ENCODE results near the gene ARID1B.

ARID1B gene

GRCh38 chr6:157104803-157105202 is 327.6 kb downstream of the ARID1B start:
- Histone ChIP-seq H4K8ac (ENCODE audit: low read depth, low read length) (no peak overlapping the region), H3K4me3 (ENCODE audit: low read length in 2 of 2) (no peak overlapping the region), H3K27me3 (ENCODE audit: control insufficient read depth in 3 of 3, insufficient read depth in 3 of 3, low read depth in 1 of 3, low read length in 3 of 3) (no peaks in the 10 kb centered on the region), H3K36me3 (replicated peaks in 1 of 2; ENCODE audit: control insufficient read depth in 2 of 2, insufficient read depth in 2 of 2, low read length in 2 of 2) (peaks cover 0 to 8% of the 10 kb centered on the region in 2 donors), H3K9me3 (replicated peaks in 1 of 2; ENCODE audit: control insufficient read depth in 2 of 2, insufficient read depth in 1 of 2, low read depth in 1 of 2, low read length in 2 of 2) (peaks cover 0 to 2% of the 10 kb centered on the region in 2 donors), H3K9ac (ENCODE audit: low read depth, low read length, poor library complexity) (no peak overlapping the region), H3K14ac (ENCODE audit: low read length) (no peak overlapping the region), H2BK5ac (ENCODE audit: low read length) (no peak overlapping the region), H3K27ac (replicated peaks; ENCODE audit: low read length) (no peak overlapping the region), H3K4me1 (ENCODE audit: control insufficient read depth in 2 of 2, insufficient read depth in 1 of 2, low read depth in 1 of 2, low read length in 2 of 2) (peaks cover 0 to 7% of the 10 kb centered on the region in 2 donors), H3K4ac (ENCODE audit: low read length) (no peak overlapping the region), H3K4me2 (ENCODE audit: insufficient read depth, low read length, poor library complexity, severe bottlenecking) (no peak overlapping the region), H2AFZ (ENCODE audit: low read length) (no peak overlapping the region), H3K79me1 (ENCODE audit: low read depth, low read length) (no peaks in the 10 kb centered on the region), H2BK120ac (ENCODE audit: low read depth, low read length) (no peak overlapping the region), H4K91ac (ENCODE audit: low read depth, low read length, poor library complexity) (no peak overlapping the region), H2BK12ac (ENCODE audit: low read length) (no peak overlapping the region), H2AK5ac (ENCODE audit: low read depth, low read length) (no peak overlapping the region), H3K18ac (ENCODE audit: low read length) (no peak overlapping the region), H2BK15ac (ENCODE audit: low read length) (no peak overlapping the region), H3K23ac (ENCODE audit: low read depth, low read length, poor library complexity) (no peak overlapping the region)
- no CpG with 5 or more reads among the region's 1 CpG for WGBS, 2 donors (ENCODE audit: extremely low coverage in 2 of 2, insufficient read length in 2 of 2, insufficient replicate concordance in 1 of 2)
- no peak for DNase-seq (ENCODE audit: low spot score)

DNA sequence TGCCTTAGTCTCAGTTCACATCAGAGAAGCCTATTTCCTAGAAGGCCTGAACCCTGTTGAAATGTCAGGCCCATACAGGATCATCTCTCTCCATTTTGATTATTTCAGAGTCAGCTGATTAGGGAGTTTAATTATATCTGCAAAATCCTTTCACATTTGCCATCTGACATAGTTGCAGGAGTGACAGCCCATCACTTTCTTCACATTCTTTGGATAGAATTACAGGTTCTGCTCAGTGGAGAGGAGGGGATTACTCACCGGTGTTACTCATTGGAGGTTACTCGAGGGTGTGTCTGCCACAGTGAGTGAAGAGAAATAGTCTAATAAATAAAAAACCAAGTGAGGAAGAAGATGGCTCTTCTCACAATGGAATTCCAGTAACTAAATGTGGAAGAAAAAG is 329.3 kb downstream of the ARID1B start:
- peaks cover 0 to 2% of the 10 kb centered on the region in 2 donors for H3K9me3 ChIP-seq (replicated peaks in 1 of 2; ENCODE audit: control insufficient read depth in 2 of 2, insufficient read depth in 1 of 2, low read depth in 1 of 2, low read length in 2 of 2)
- no peak overlapping the region for H2BK5ac ChIP-seq (ENCODE audit: low read length)
- WGBS, 2 donors (ENCODE audit: extremely low coverage in 2 of 2, insufficient read length in 2 of 2, insufficient replicate concordance in 1 of 2): no CpG with 5 or more reads among the region's 2 CpGs
- H3K27ac ChIP-seq (replicated peaks; ENCODE audit: low read length): no peak overlapping the region
- H2AFZ ChIP-seq (ENCODE audit: low read length): no peak overlapping the region
- H4K91ac ChIP-seq (ENCODE audit: low read depth, low read length, poor library complexity): no peak overlapping the region
- no peak overlapping the region for H3K4me3 ChIP-seq (ENCODE audit: low read length in 2 of 2)
- no peaks in the 10 kb centered on the region for H3K27me3 ChIP-seq (ENCODE audit: control insufficient read depth in 3 of 3, insufficient read depth in 3 of 3, low read depth in 1 of 3, low read length in 3 of 3)
- no peak overlapping the region for H2BK12ac ChIP-seq (ENCODE audit: low read length)
- H4K8ac ChIP-seq (ENCODE audit: low read depth, low read length): no peak overlapping the region
- no peak overlapping the region for H2AK5ac ChIP-seq (ENCODE audit: low read depth, low read length)
- H3K79me1 ChIP-seq (ENCODE audit: low read depth, low read length): no peaks in the 10 kb centered on the region
- no peak overlapping the region for H2BK15ac ChIP-seq (ENCODE audit: low read length)
- no peak overlapping the region for H3K4me2 ChIP-seq (ENCODE audit: insufficient read depth, low read length, poor library complexity, severe bottlenecking)
- H3K14ac ChIP-seq (ENCODE audit: low read length): no peak overlapping the region
- H3K4ac ChIP-seq (ENCODE audit: low read length): no peak overlapping the region
- peaks cover 0 to 4% of the 10 kb centered on the region in 2 donors for H3K4me1 ChIP-seq (ENCODE audit: control insufficient read depth in 2 of 2, insufficient read depth in 1 of 2, low read depth in 1 of 2, low read length in 2 of 2)
- no peak overlapping the region for H2BK120ac ChIP-seq (ENCODE audit: low read depth, low read length)
- no peak overlapping the region for H3K9ac ChIP-seq (ENCODE audit: low read depth, low read length, poor library complexity)
- no peak overlapping the region for H3K18ac ChIP-seq (ENCODE audit: low read length)
- DNase-seq (ENCODE audit: low spot score): no peak
- no peak overlapping the region for H3K23ac ChIP-seq (ENCODE audit: low read depth, low read length, poor library complexity)
- H3K36me3 ChIP-seq (replicated peaks in 1 of 2; ENCODE audit: control insufficient read depth in 2 of 2, insufficient read depth in 2 of 2, low read length in 2 of 2): peaks cover 0 to 14% of the 10 kb centered on the region in 2 donors

- Histone ChIP-seq H3K14ac (ENCODE audit: low read length) (no peak overlapping the region), H2BK120ac (ENCODE audit: low read depth, low read length) (no peak overlapping the region), H2AK5ac (ENCODE audit: low read depth, low read length) (no peak overlapping the region), H3K18ac (ENCODE audit: low read length) (no peak overlapping the region), H3K9me3 (replicated peaks in 1 of 2; ENCODE audit: control insufficient read depth in 2 of 2, insufficient read depth in 1 of 2, low read depth in 1 of 2, low read length in 2 of 2) (peaks cover 0 to 2% of the 10 kb centered on the region in 2 donors), H3K4me1 (ENCODE audit: control insufficient read depth in 2 of 2, insufficient read depth in 1 of 2, low read depth in 1 of 2, low read length in 2 of 2) (peaks cover 0 to 4% of the 10 kb centered on the region in 2 donors), H2BK5ac (ENCODE audit: low read length) (no peak overlapping the region), H3K27me3 (ENCODE audit: control insufficient read depth in 3 of 3, insufficient read depth in 3 of 3, low read depth in 1 of 3, low read length in 3 of 3) (no peaks in the 10 kb centered on the region), H3K27ac (replicated peaks; ENCODE audit: low read length) (no peak overlapping the region), H3K4ac (ENCODE audit: low read length) (no peak overlapping the region), H2AFZ (ENCODE audit: low read length) (no peak overlapping the region), H2BK12ac (ENCODE audit: low read length) (no peak overlapping the region), H3K36me3 (replicated peaks in 1 of 2; ENCODE audit: control insufficient read depth in 2 of 2, insufficient read depth in 2 of 2, low read length in 2 of 2) (peaks cover 0 to 18% of the 10 kb centered on the region in 2 donors), H4K8ac (ENCODE audit: low read depth, low read length) (no peak overlapping the region), H3K4me3 (ENCODE audit: low read length in 2 of 2) (no peak overlapping the region), H3K9ac (ENCODE audit: low read depth, low read length, poor library complexity) (no peak overlapping the region), H3K23ac (ENCODE audit: low read depth, low read length, poor library complexity) (no peak overlapping the region), H4K91ac (ENCODE audit: low read depth, low read length, poor library complexity) (no peak overlapping the region), H3K4me2 (ENCODE audit: insufficient read depth, low read length, poor library complexity, severe bottlenecking) (no peak overlapping the region), H3K79me1 (ENCODE audit: low read depth, low read length) (no peaks in the 10 kb centered on the region), H2BK15ac (ENCODE audit: low read length) (no peak overlapping the region)
- DNase-seq (ENCODE audit: low spot score): no peak
- WGBS, 2 donors (ENCODE audit: extremely low coverage in 2 of 2, insufficient read length in 2 of 2, insufficient replicate concordance in 1 of 2): no CpG with 5 or more reads among the region's 4 CpGs
These were observed 330.4 kb downstream of the ARID1B start for GRCh38 chr6:157107571-157107914.

DNA sequence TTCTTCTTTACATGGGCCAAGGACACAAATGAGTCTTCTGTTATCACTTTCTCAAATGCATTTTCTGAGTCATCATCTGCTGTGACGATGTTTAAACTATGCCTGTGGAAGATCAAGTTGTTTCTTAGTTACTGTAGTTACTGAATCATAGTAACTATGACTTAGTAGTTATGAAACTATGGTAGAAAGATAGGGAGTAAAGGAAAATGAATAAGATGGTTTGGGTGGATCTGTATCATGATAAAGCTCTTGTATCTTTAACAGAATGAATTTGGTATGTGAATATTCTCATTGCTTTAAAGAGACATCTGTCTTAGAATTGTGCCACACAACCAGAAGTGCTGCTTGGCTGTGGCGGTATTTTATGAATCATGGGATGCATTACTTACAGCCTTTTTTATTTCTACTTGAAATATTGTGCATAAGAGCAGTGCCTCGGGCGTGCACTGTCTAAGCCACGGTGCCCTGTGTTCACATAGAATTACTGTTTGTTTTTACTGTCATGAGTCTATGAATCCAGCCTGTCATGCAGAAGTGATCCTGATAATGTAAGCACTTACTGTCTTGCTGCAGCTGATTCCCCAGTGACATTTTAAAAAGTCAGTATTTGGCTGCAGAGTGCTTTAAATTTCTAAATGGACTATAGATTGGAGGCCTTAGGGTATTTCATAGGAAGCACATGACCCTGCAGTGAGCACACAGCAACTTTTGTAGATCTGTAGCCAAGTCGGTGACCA is 330.9 kb downstream of the ARID1B start:
- no peak overlapping the region for H2AFZ ChIP-seq (ENCODE audit: low read length)
- no peak overlapping the region for H3K9ac ChIP-seq (ENCODE audit: low read depth, low read length, poor library complexity)
- H3K36me3 ChIP-seq (replicated peaks in 1 of 2; ENCODE audit: control insufficient read depth in 2 of 2, insufficient read depth in 2 of 2, low read length in 2 of 2): peaks cover 0 to 22% of the 10 kb centered on the region in 2 donors
- no peak overlapping the region for H2AK5ac ChIP-seq (ENCODE audit: low read depth, low read length)
- no peak overlapping the region for H2BK120ac ChIP-seq (ENCODE audit: low read depth, low read length)
- H3K4me3 ChIP-seq (ENCODE audit: low read length in 2 of 2): no peak overlapping the region
- peaks cover 0 to 2% of the 10 kb centered on the region in 2 donors for H3K9me3 ChIP-seq (replicated peaks in 1 of 2; ENCODE audit: control insufficient read depth in 2 of 2, insufficient read depth in 1 of 2, low read depth in 1 of 2, low read length in 2 of 2)
- H4K8ac ChIP-seq (ENCODE audit: low read depth, low read length): no peak overlapping the region
- H3K27me3 ChIP-seq (ENCODE audit: control insufficient read depth in 3 of 3, insufficient read depth in 3 of 3, low read depth in 1 of 3, low read length in 3 of 3): no peaks in the 10 kb centered on the region
- DNase-seq (ENCODE audit: low spot score): no peak
- H3K23ac ChIP-seq (ENCODE audit: low read depth, low read length, poor library complexity): no peak overlapping the region
- H2BK5ac ChIP-seq (ENCODE audit: low read length): no peak overlapping the region
- no peak overlapping the region for H3K18ac ChIP-seq (ENCODE audit: low read length)
- H3K4me1 ChIP-seq (ENCODE audit: control insufficient read depth in 2 of 2, insufficient read depth in 1 of 2, low read depth in 1 of 2, low read length in 2 of 2): peaks cover 0 to 4% of the 10 kb centered on the region in 2 donors
- no peak overlapping the region for H3K4me2 ChIP-seq (ENCODE audit: insufficient read depth, low read length, poor library complexity, severe bottlenecking)
- no peak overlapping the region for H4K91ac ChIP-seq (ENCODE audit: low read depth, low read length, poor library complexity)
- H3K4ac ChIP-seq (ENCODE audit: low read length): no peak overlapping the region
- H3K14ac ChIP-seq (ENCODE audit: low read length): no peak overlapping the region
- H2BK15ac ChIP-seq (ENCODE audit: low read length): no peak overlapping the region
- no CpG with 5 or more reads among the region's 6 CpGs for WGBS, 2 donors (ENCODE audit: extremely low coverage in 2 of 2, insufficient read length in 2 of 2, insufficient replicate concordance in 1 of 2)
- no peak overlapping the region for H2BK12ac ChIP-seq (ENCODE audit: low read length)
- H3K79me1 ChIP-seq (ENCODE audit: low read depth, low read length): no peaks in the 10 kb centered on the region
- no peak overlapping the region for H3K27ac ChIP-seq (replicated peaks; ENCODE audit: low read length)
